HepG2 (cell line): Measurements from ENCODE around the gene SLC50A1. TPM values are rescaled to one million over a fixed set of nuclear protein-coding genes. Genes with fewer than 3 reads are reported as not detected.
A peak's percentile ranks its signal among the peaks of the same experiment; 100 is the strongest.

Experiments used
- GABPA ChIP-seq, 2 experiments: IDR thresholded peaks; 2 replicates each; pipeline ENCODE4 v1.6.1; 2011 to 2016; ENCODE audit warnings: low read depth in 2 of 2, low read length in 1 of 2, missing biosample characterization in 1 of 2, missing genetic modification characterization in 1 of 2
- MBD4 ChIP-seq: IDR thresholded peaks from 2 replicates; pipeline ENCODE4 v1.6.1; 2012; ENCODE audit warnings: low read length, inconsistent platforms, borderline replicate concordance
- MIER3 ChIP-seq: IDR thresholded peaks from 2 replicates; pipeline ENCODE4 v1.6.1; 2016; ENCODE audit warnings: missing compliant biosample characterization, borderline replicate concordance
- MXI1 ChIP-seq: IDR thresholded peaks from 3 replicates; pipeline ENCODE4 v1.6.1; 2012; ENCODE audit warnings: low read depth, low read length, inconsistent platforms, borderline replicate concordance
- SNAI1 ChIP-seq: sonication (generic); formaldehyde crosslinking; IDR thresholded peaks from 2 replicates; pipeline ENCODE4 v1.5.0; 2020; ENCODE audit warnings: mild to moderate bottlenecking, missing genetic modification reagents, borderline replicate concordance
- SRSF1 ChIP-seq: fragments of 200-400 bp; formaldehyde crosslinking; optimal IDR thresholded peaks from 2 replicates; pipeline ENCODE3; 2017; ENCODE audit warnings: mild to moderate bottlenecking, low read depth, low read length, moderate library complexity
- U2AF2 ChIP-seq: fragments of 200-400 bp; formaldehyde crosslinking; IDR thresholded peaks from 2 replicates; pipeline ENCODE4 v1.6.1; 2017; ENCODE audit warnings: low read depth, mild to moderate bottlenecking, low read length
- ZNF382 ChIP-seq: sonication (generic); formaldehyde crosslinking; IDR thresholded peaks from 2 replicates; pipeline ENCODE4 v1.5.0; 2020; ENCODE audit warnings: missing genetic modification reagents, mild to moderate bottlenecking, borderline replicate concordance
- ZSCAN22 ChIP-seq: sonication (generic); formaldehyde crosslinking; IDR thresholded peaks from 2 replicates; pipeline ENCODE4 v1.4.0; 2020; ENCODE audit warnings: mild to moderate bottlenecking, missing genetic modification reagents
- polyA plus RNA-seq, 8 experiments: library from polyadenylated mRNA; depleted of rRNA in 3 of 8; stranded (reverse) in 7 of 8; unstranded in 1 of 8; fragments of >200 nt; fragmentation: Illumina TruSeq in 4 of 8; extraction: Trizol in 4 of 8; gene quantifications; 2 replicates each; pipeline versions ENCODE4 v1.2.1 to v1.2.3, GENCODE V29; 2011 to 2016; ENCODE audit warnings: low read depth in 4 of 8, missing spikeins in 1 of 8, mixed read lengths in 1 of 8; ENCODE audit not compliant: insufficient read depth in 1 of 8
- total RNA-seq, 5 experiments: library from RNA; depleted of rRNA; stranded (reverse); fragments of >200 nt; fragmentation: Illumina TruSeq; extraction: Trizol; gene quantifications; 2 replicates each; pipeline ENCODE4 v1.2.3, GENCODE V29; 2016; ENCODE audit warnings: low read depth in 1 of 5
- TF ChIP-seq, protein P1 (sequence below): sonication (generic); formaldehyde crosslinking; IDR thresholded peaks from 2 replicates; pipeline ENCODE4 v1.4.0; 2020; ENCODE audit warnings: mild to moderate bottlenecking, low read depth, missing genetic modification reagents
- TF ChIP-seq, protein P2 (sequence below): sonication (generic); formaldehyde crosslinking; IDR thresholded peaks from 2 replicates; pipeline ENCODE4 v1.5.0; 2020; ENCODE audit warnings: mild to moderate bottlenecking, missing genetic modification reagents
- TF ChIP-seq, protein P3 (sequence below): conservative IDR thresholded peaks from 2 replicates; pipeline ENCODE4 v1.6.1; 2018; ENCODE audit warnings: missing genetic modification reagents
- TF ChIP-seq, protein P4 (sequence below), 2 experiments: sonication (generic) in 1 of 2; formaldehyde crosslinking in 1 of 2; IDR thresholded peaks; 2 replicates each; pipeline versions ENCODE4 v1.4.0 to v1.6.1; 2016 to 2020; ENCODE audit warnings: borderline replicate concordance in 1 of 2, low read depth in 1 of 2, mild to moderate bottlenecking in 1 of 2, missing genetic modification reagents in 1 of 2
- TF ChIP-seq, protein P5 (sequence below): sonication (generic); formaldehyde crosslinking; IDR thresholded peaks from 2 replicates; pipeline ENCODE4 v1.5.0; 2020; ENCODE audit warnings: mild to moderate bottlenecking, missing genetic modification reagents
- TF ChIP-seq, protein P6 (sequence below): sonication (generic); formaldehyde crosslinking; IDR thresholded peaks from 2 replicates; pipeline ENCODE4 v1.5.1; 2020; ENCODE audit warnings: missing genetic modification reagents, mild to moderate bottlenecking, borderline replicate concordance

The SLC50A1 gene
- total and polyA plus RNA-seq, 2 of the 13 experiments (the other 11 are each of a cell fraction or from before 2014, with no cell fraction given) = 22.5 to 46.8 TPM

DNA sequence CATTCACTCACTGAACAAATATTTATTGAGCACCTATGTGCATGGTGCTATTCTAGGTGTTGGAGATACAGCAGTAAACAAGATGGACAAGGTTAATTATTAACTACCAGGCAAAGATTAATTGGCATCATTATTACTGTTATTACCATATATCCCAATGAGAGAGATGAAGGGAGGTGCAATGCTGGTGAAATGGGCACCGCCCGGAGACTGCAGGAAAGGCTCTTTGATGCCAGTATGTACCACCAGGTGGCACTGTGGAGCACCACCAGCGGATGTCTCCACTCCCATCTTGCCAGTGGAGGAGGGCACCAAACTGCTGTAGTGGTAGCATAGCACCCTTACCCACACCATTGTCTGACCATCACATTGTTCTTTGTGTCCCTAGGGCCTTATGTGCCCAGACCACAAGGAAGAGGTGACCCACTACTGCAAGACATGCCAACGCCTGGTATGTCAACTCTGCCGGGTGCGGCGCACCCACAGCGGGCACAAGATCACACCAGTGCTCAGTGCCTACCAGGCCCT lies 41.0 kb downstream of the SLC50A1 start (continued):
- TF ChIP-seq, protein P1, sequence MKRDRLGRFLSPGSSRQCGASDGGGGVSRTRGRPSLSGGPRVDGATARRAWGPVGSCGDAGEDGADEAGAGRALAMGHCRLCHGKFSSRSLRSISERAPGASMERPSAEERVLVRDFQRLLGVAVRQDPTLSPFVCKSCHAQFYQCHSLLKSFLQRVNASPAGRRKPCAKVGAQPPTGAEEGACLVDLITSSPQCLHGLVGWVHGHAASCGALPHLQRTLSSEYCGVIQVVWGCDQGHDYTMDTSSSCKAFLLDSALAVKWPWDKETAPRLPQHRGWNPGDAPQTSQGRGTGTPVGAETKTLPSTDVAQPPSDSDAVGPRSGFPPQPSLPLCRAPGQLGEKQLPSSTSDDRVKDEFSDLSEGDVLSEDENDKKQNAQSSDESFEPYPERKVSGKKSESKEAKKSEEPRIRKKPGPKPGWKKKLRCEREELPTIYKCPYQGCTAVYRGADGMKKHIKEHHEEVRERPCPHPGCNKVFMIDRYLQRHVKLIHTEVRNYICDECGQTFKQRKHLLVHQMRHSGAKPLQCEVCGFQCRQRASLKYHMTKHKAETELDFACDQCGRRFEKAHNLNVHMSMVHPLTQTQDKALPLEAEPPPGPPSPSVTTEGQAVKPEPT (CRISPR knock-in tag) = no peak
- TF ChIP-seq U2AF2 (no peak), SNAI1 (CRISPR knock-in tag) (no peak), MBD4 (no peak), SRSF1 (no peak), ZSCAN22 (CRISPR knock-in tag) (no peak), MIER3 (CRISPR knock-in tag) (0 out of 2 replicates have a peak, but pooled peaks have one; percentile 28), MXI1 (no peak), ZNF382 (CRISPR knock-in tag) (no peak), GABPA (IDR thresholded peaks at IDR 0.05; ENCODE audit: low read depth, low read length) (no peak), GABPA (CRISPR knock-in tag; IDR thresholded peaks at IDR 0.05; ENCODE audit: low read depth) (no peak)
- TF ChIP-seq, protein P2, sequence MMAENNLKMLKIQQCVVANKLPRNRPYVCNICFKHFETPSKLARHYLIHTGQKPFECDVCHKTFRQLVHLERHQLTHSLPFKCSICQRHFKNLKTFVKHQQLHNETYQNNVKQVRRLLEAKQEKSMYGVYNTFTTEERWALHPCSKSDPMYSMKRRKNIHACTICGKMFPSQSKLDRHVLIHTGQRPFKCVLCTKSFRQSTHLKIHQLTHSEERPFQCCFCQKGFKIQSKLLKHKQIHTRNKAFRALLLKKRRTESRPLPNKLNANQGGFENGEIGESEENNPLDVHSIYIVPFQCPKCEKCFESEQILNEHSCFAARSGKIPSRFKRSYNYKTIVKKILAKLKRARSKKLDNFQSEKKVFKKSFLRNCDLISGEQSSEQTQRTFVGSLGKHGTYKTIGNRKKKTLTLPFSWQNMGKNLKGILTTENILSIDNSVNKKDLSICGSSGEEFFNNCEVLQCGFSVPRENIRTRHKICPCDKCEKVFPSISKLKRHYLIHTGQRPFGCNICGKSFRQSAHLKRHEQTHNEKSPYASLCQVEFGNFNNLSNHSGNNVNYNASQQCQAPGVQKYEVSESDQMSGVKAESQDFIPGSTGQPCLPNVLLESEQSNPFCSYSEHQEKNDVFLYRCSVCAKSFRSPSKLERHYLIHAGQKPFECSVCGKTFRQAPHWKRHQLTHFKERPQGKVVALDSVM = no peak
- TF ChIP-seq, protein P3, sequence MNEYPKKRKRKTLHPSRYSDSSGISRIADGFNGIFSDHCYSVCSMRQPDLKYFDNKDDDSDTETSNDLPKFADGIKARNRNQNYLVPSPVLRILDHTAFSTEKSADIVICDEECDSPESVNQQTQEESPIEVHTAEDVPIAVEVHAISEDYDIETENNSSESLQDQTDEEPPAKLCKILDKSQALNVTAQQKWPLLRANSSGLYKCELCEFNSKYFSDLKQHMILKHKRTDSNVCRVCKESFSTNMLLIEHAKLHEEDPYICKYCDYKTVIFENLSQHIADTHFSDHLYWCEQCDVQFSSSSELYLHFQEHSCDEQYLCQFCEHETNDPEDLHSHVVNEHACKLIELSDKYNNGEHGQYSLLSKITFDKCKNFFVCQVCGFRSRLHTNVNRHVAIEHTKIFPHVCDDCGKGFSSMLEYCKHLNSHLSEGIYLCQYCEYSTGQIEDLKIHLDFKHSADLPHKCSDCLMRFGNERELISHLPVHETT = no peak
- TF ChIP-seq, protein P4, sequence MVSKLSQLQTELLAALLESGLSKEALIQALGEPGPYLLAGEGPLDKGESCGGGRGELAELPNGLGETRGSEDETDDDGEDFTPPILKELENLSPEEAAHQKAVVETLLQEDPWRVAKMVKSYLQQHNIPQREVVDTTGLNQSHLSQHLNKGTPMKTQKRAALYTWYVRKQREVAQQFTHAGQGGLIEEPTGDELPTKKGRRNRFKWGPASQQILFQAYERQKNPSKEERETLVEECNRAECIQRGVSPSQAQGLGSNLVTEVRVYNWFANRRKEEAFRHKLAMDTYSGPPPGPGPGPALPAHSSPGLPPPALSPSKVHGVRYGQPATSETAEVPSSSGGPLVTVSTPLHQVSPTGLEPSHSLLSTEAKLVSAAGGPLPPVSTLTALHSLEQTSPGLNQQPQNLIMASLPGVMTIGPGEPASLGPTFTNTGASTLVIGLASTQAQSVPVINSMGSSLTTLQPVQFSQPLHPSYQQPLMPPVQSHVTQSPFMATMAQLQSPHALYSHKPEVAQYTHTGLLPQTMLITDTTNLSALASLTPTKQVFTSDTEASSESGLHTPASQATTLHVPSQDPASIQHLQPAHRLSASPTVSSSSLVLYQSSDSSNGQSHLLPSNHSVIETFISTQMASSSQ (IDR thresholded peaks at IDR 0.05; ENCODE audit: low read depth) = peak; percentile 58
- TF ChIP-seq, protein P4 (CRISPR knock-in tag; IDR thresholded peaks at IDR 0.05; ENCODE audit: borderline replicate concordance) = no peak
- TF ChIP-seq, protein P5, sequence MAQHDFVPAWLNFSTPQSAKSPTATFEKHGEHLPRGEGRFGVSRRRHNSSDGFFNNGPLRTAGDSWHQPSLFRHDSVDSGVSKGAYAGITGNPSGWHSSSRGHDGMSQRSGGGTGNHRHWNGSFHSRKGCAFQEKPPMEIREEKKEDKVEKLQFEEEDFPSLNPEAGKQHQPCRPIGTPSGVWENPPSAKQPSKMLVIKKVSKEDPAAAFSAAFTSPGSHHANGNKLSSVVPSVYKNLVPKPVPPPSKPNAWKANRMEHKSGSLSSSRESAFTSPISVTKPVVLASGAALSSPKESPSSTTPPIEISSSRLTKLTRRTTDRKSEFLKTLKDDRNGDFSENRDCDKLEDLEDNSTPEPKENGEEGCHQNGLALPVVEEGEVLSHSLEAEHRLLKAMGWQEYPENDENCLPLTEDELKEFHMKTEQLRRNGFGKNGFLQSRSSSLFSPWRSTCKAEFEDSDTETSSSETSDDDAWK (CRISPR knock-in tag) = no peak
- TF ChIP-seq, protein P6, sequence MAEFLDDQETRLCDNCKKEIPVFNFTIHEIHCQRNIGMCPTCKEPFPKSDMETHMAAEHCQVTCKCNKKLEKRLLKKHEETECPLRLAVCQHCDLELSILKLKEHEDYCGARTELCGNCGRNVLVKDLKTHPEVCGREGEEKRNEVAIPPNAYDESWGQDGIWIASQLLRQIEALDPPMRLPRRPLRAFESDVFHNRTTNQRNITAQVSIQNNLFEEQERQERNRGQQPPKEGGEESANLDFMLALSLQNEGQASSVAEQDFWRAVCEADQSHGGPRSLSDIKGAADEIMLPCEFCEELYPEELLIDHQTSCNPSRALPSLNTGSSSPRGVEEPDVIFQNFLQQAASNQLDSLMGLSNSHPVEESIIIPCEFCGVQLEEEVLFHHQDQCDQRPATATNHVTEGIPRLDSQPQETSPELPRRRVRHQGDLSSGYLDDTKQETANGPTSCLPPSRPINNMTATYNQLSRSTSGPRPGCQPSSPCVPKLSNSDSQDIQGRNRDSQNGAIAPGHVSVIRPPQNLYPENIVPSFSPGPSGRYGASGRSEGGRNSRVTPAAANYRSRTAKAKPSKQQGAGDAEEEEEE = no peak
